GM11168 (cell line): ENCODE results near the gene KCNQ1.
"Not testable (repeated sequence)": the region's sequence is repeated elsewhere in the genome, so short reads cannot be mapped to it uniquely, and the experiment has no call there.

Experiments
- in situ Hi-C: fragments of 300-500 bp; cut with MboI; formaldehyde crosslinking; loops from one replicate; pipeline ENCODE4 v1.12.0; 2022; ENCODE audit warnings: low sequenced_read_pairs; ENCODE audit not compliant: unreplicated experiment

The KCNQ1 gene

DNA sequence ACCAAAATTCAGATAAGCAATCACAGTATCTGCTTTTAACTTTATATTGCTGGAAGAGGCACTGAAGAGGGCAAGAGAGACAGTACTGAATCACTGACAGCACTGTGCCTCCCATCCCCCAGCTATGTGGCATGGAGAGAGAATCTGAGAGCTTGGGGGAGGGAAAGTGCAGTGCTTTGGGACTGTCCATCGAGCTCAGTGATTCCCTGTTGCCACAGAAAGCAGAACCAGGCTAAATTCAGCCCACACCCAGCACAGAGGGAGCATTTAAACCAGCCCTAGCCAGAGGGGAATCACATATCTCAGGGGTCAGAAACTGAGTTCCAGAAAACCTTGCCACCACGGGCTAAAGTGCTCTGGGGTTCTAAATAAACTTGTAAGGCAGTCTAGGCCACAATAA, 44.3 kb downstream of the KCNQ1 start:
- in situ Hi-C loops: no loop called here

GRCh38 chr11:2497951-2498350, 53.1 kb downstream of the KCNQ1 start:
- in situ Hi-C loops: not testable (repeated sequence)

- in situ Hi-C loops: no loop called here
Observed at GRCh38 chr11:2498750-2499149, 53.9 kb downstream of the KCNQ1 start.

GRCh38 chr11:2507212-2507901, 62.5 kb downstream of the KCNQ1 start:
- in situ Hi-C loops: no loop called here

GRCh38 chr11:2507945-2508749, 63.3 kb downstream of the KCNQ1 start:
- in situ Hi-C loops: no loop called here

- in situ Hi-C loops: no loop called here
Observed at GRCh38 chr11:2508793-2509192, 64.0 kb downstream of the KCNQ1 start.

GRCh38 chr11:2509481-2510001, 64.7 kb downstream of the KCNQ1 start:
- in situ Hi-C loops: loop anchor here (10.0 kb wide), 1 partner anchor 195 kb away; no protein-coding TSS in a partner anchor

- in situ Hi-C loops: loop anchor here (10.0 kb wide), 1 partner anchor 196 kb away; no protein-coding TSS in a partner anchor
Observed at GRCh38 chr11:2510626-2511402, 66.0 kb downstream of the KCNQ1 start.

- in situ Hi-C loops: loop anchor here (10.0 kb wide), 1 partner anchor 197 kb away; no protein-coding TSS in a partner anchor
Observed at GRCh38 chr11:2511421-2512369, 66.9 kb downstream of the KCNQ1 start.

DNA sequence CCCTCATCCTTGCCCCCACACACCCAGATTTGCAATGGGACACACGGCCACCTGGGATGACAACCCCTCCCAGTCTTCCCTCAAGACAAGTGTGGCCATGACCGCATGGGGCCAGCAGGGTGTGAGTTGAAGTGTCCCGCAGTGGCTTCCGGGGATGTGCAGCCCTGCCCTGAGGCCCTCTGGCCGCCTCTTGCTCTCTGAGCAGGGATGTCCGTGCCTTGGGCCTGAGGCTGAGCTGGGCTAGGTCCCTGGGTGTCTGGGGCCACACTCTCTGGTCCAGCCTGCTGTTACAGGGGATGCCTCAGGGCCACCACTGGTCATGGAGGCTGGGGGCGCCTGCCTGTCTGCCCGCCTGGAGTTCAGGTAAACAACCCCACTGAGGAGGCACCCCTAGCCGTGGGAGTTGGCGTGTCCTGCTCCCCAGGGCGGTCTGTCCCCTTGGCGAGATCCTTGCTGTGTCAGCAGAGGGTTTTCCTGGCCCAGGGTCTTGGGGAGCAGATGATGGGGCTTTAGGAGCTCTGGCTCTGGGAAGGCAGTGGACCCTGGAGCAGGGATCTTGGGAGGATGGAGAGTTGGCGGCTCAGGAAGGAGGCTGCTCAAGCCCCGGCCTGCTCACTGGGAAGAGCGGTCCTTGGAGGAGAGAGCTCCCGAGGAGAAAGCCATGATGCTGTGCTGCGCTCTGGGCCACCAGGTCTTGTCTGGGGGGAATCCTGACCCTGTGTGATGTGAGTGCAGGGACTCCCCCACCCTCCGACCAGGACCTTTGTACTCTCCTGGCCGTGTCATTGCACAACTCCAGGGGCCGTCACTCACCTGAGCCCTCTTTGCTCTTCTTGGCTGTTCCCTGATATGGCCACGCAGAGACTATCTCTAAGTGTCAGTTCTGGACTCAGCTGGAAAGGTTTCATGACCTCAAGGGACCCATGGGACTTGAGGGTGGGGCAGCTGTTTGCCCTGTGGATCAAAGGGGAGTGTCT, 67.9 kb downstream of the KCNQ1 start:
- in situ Hi-C loops: loop anchor here (10.0 kb wide), 1 partner anchor 198 kb away; no protein-coding TSS in a partner anchor

DNA sequence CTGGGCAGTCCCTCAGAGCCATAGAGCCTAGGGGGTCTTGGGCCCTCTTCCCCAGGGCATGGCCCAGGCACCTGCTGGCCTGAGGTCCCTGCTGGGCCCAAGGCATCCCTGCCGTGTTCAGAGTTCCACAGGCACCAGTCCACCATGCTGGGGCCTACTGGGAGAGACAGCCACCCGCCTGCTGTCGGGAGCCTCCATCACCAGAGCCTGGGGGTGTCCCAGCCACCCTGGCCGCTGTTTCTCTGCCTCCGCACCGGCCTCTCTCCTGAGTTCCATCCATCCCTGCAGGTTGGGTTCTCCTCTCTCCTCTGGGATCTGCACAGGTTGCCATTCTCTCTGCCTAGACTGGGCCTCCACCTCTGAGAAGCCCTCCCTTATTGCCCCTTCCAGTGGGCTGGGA, 68.6 kb downstream of the KCNQ1 start:
- in situ Hi-C loops: loop anchor here (10.0 kb wide), 1 partner anchor 199 kb away; no protein-coding TSS in a partner anchor

DNA sequence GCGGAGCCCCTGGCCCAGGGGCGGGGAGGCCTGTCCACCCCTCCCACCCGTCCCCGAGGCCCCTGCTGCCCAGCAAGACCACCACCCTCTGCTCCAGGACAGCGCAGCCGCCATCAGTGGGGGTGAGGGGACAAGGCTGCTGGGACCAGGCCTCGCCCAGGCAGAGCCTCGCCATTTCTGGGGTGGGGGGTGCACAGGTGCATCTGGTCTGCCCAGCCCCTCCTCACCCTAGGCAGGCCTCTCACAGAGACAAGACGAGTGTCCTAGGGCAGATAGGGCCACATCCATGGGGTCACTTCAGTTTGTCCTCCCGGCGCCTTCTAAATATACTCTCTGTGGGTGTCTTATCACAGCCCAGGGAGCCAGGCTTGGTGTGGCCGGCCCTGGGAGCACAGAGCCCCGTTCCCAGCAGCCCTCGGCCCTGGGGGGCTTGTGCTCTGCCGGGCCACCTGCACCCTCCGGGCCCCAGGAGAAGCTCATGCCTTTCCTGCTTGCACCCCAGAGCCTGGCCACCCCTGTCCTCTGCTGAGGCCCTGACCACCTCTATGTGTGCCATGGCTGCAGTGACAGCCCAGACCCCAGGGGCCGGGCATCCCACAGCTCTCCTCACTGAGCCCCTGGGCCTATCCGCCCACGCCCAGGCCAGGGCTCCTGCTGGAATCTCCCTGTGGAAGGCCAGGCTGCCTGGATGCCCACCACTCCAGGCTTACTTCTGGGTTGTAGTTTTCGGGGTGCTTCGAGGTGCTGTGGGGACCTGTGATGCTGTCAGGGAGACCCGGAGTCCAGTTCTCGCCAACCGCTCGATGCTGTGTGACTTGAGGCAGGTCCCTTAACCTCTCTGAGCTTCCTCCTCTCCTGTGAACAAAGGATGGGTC, 70.8 kb downstream of the KCNQ1 start:
- in situ Hi-C loops: loop anchor here (10.0 kb wide), 1 partner anchor 201 kb away; no protein-coding TSS in a partner anchor

DNA sequence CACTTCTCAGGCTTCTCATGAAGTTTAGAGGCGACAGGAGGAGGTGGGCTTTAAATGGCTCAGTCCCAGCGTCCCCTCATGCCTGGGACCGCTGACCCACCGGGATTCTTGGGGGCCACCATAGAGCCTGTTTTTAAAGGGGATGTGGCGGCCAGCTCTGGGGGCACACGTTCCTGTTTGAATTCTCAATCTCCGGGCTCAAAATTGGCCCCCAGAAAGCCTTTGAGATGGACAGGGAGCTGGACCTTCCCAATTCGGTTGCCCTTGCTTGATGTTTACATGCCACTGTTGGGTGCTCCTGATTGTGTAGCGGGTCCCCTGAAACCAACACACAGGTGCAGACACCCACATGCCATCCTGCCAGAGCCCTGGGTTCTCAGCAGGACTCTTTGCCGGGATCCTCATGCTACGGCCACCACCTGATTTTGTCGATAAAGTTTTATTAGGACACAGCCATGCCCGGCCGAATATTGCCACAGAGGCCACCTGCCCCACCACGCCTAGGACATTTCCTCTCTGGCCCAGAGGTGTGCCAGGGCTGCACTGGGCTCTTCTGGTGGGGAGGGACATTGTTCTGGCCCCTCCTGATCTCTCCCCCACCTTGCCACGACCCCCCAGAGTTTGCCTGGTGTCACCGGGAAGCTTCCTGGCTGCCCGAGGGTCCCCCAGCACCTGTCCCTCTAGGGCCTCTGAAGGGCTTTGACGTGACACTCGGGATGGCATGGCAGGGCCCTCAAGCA, 71.6 kb downstream of the KCNQ1 start:
- in situ Hi-C loops: loop anchor here (10.0 kb wide), 1 partner anchor 202 kb away; no protein-coding TSS in a partner anchor

DNA sequence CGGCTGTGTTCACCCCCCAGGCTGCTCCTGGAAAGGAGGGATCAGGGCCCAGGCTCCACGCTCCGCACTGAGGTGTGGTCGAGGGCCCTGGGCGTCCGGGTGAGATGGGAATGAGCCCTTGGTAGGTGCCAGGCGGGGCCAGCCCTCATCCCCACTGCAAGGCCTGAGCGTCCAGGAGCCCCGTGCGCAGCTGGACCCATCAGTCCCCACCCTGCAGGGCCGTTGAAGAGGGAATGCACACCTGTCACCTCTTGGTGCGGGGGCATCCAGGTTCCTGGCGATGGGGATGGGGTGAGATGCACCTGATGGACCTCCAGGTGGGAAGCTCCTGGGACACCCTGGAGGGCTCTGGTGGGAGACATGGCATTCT, 72.2 kb downstream of the KCNQ1 start:
- in situ Hi-C loops: loop anchor here (10.0 kb wide), 1 partner anchor 202 kb away; no protein-coding TSS in a partner anchor

GRCh38 chr11:2517386-2518064, 72.7 kb downstream of the KCNQ1 start:
- in situ Hi-C loops: loop anchor here (10.0 kb wide), 1 partner anchor 203 kb away; no protein-coding TSS in a partner anchor
